SH-SY5Y (cell line): Measurements from ENCODE around the gene TCTA.

Source experiments
- GATA2 ChIP-seq: IDR thresholded peaks from 2 replicates; pipeline ENCODE4 v1.6.1; 2011; ENCODE audit warnings: mild to moderate bottlenecking, low read depth, low read length
- GATA3 ChIP-seq: IDR thresholded peaks from 2 replicates; pipeline ENCODE4 v1.6.1; 2011; ENCODE audit warnings: low read depth, mild to moderate bottlenecking, low read length, moderate library complexity

DNA sequence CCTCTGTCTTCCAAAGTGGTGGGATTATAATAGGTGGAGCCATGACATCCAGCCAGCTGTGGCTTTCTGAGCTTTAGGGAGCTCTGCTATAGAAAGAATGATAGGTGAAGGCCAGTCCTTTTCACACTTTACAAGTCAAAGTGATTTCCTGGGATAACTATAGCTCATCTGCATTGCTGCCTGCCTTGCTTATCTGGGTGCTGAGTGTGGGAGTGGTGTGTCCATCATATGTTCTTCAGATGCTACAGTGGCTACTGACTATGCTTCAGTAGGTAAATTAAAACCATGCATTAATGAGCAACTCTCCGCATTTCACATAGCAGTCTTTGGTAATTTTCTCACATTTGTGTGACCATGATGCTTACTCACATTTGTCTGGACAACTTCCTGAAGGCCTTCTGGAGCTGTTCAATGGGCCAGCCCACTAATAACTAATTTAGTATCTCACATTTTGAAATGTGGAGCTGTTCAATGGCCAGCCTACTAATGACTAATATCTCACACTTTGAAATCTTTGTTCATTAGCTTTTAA is 23.9 kb upstream of the TCTA start:
- TF ChIP-seq GATA2 (no peak), GATA3 (no peak)
